PC-9 (cell line): ENCODE results near the gene RBBP4. TPM values are rescaled to one million over a fixed set of nuclear protein-coding genes. Genes with fewer than 3 reads are reported as not detected.
A peak's percentile ranks its signal among the peaks of the same experiment; 100 is the strongest.

ENCODE experiments used
- BruUV-seq: library from RNA; stranded (reverse); fragments of 400-500 nt; replicated peaks from 2 replicates; lab custom pipeline; 2021; lab: Mats Ljungman, UMichigan
- CTCF ChIA-PET: fragments of 300-600 bp; sonication (Branson Sonifier 250); formaldehyde crosslinking; loops from one replicate; lab custom pipeline; 2022; ENCODE audit warnings: antibody characterized with exemption; lab: Charles Lee
- POLR2A ChIA-PET: fragments of 300-600 bp; sonication (Branson Sonifier 250); formaldehyde crosslinking; loops from one replicate; lab custom pipeline; 2022; ENCODE audit warnings: antibody characterized with exemption; ENCODE audit not compliant: unreplicated experiment; lab: Charles Lee
- DNase-seq, 2 experiments: peaks; one replicate each; pipeline versions ENCODE4 v3.0.0 to v3.0.0-alpha.2; 2015 to 2022; ENCODE audit warnings: mixed read lengths in 1 of 2
- H2AFZ ChIP-seq: fragments of 200-600 bp; sonication (generic); 2 replicates; pipeline ENCODE4 v1.8.1; 2017; ENCODE audit warnings: antibody characterized with exemption
- H3F3A ChIP-seq: fragments of 200-600 bp; sonication (generic); 2 replicates; pipeline ENCODE4 v1.8.1; 2017; ENCODE audit warnings: antibody characterized with exemption, mild to moderate bottlenecking, low read depth; ENCODE audit not compliant: insufficient read depth
- H3K27ac ChIP-seq: fragments of 200-600 bp; sonication (generic); 2 replicates; pipeline ENCODE4 v1.6.1; 2016; ENCODE audit warnings: mixed run types
- H3K27me3 ChIP-seq: fragments of 200-600 bp; sonication (generic); 2 replicates; pipeline ENCODE4 v1.6.1; 2016; ENCODE audit warnings: low read depth, mixed run types; ENCODE audit not compliant: insufficient read depth
- H3K36me3 ChIP-seq: fragments of 200-600 bp; sonication (generic); 2 replicates; pipeline ENCODE4 v1.6.1; 2016; ENCODE audit warnings: low read depth, mixed run types
- H3K4me1 ChIP-seq: fragments of 200-600 bp; sonication (generic); replicated peaks from 2 replicates; pipeline ENCODE4 v1.6.1; 2016; ENCODE audit warnings: mixed run types; ENCODE audit not compliant: insufficient read depth
- H3K4me2 ChIP-seq: fragments of 200-600 bp; sonication (generic); 2 replicates; pipeline ENCODE4 v1.6.1; 2017; ENCODE audit warnings: mixed run types
- H3K4me3 ChIP-seq: fragments of 200-600 bp; sonication (generic); 2 replicates; pipeline ENCODE4 v1.6.1; 2016; ENCODE audit warnings: mixed run types
- H3K79me2 ChIP-seq: fragments of 200-600 bp; sonication (generic); 2 replicates; pipeline ENCODE4 v1.6.1; 2017; ENCODE audit warnings: low read depth, mixed run types
- H3K9me2 ChIP-seq: fragments of 200-600 bp; sonication (generic); 2 replicates; pipeline ENCODE4 v1.8.1; 2017; ENCODE audit warnings: mild to moderate bottlenecking; ENCODE audit not compliant: insufficient read depth
- H3K9me3 ChIP-seq: fragments of 200-600 bp; sonication (generic); 2 replicates; pipeline ENCODE4 v1.8.1; 2016; ENCODE audit warnings: low read depth; ENCODE audit not compliant: insufficient read depth
- H4K20me1 ChIP-seq: fragments of 200-600 bp; sonication (generic); 2 replicates; pipeline ENCODE4 v1.8.1; 2017; ENCODE audit not compliant: insufficient read depth
- EZH2 ChIP-seq: fragments of 200-600 bp; sonication (generic); IDR thresholded peaks from 2 replicates; pipeline ENCODE4 v1.8.0; 2017; ENCODE audit warnings: antibody characterized with exemption, low read depth
- intact Hi-C: fragments of 100-400 bp; cut with micrococcal nuclease; formaldehyde crosslinking; loops from one replicate; pipeline ENCODE4 v1.10.0; 2022; ENCODE audit not compliant: unreplicated experiment
- total RNA-seq: library from RNA; stranded (reverse); gene quantifications from 2 replicates; pipeline ENCODE4 v1.2.3, GENCODE V29; 2021
- TF ChIP-seq, protein P1 (sequence below): fragments of 200-600 bp; sonication (generic); conservative IDR thresholded peaks from 2 replicates; pipeline ENCODE4 v1.6.1; 2017; ENCODE audit warnings: mixed run types, antibody characterized with exemption, mild to moderate bottlenecking, moderate library complexity

RBBP4 gene
- total RNA-seq, 1 experiment from 2014 or later, result 206 TPM

- Histone ChIP-seq H2AFZ (no peak overlapping the region), H3K4me3 (no peak overlapping the region), H3K4me1 (peaks cover 25% of the 10 kb centered on the region), H3K27ac (no peak overlapping the region), H3K27me3 (no peaks in the 10 kb centered on the region), H3K9me2 (no peaks in the 10 kb centered on the region), H3K4me2 (peak overlapping the region; percentile 99; the same call in 1 of the 2 replicates), H3K36me3 (peaks cover 8% of the 10 kb centered on the region; the same call in 1 of the 2 replicates), H3F3A (peaks cover 7% of the 10 kb centered on the region; the same call in 1 of the 2 replicates), H3K79me2 (peaks cover 66% of the 10 kb centered on the region), H3K9me3 (no peaks in the 10 kb centered on the region), H4K20me1 (0 out of 2 replicates have a peak, but pooled peaks cover 11% of the 10 kb centered on the region)
- BruUV-seq, result no TSS peak
- no peak for DNase-seq
- intact Hi-C loops, result no loop called here
- ChIA-PET CTCF (no interaction called here), POLR2A (no interaction called here)
- no peak for TF ChIP-seq EZH2
- TF ChIP-seq, protein P1, sequence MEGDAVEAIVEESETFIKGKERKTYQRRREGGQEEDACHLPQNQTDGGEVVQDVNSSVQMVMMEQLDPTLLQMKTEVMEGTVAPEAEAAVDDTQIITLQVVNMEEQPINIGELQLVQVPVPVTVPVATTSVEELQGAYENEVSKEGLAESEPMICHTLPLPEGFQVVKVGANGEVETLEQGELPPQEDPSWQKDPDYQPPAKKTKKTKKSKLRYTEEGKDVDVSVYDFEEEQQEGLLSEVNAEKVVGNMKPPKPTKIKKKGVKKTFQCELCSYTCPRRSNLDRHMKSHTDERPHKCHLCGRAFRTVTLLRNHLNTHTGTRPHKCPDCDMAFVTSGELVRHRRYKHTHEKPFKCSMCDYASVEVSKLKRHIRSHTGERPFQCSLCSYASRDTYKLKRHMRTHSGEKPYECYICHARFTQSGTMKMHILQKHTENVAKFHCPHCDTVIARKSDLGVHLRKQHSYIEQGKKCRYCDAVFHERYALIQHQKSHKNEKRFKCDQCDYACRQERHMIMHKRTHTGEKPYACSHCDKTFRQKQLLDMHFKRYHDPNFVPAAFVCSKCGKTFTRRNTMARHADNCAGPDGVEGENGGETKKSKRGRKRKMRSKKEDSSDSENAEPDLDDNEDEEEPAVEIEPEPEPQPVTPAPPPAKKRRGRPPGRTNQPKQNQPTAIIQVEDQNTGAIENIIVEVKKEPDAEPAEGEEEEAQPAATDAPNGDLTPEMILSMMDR, result no peak
These were observed 3.5 kb upstream of the RBBP4 start for GRCh38 chr1:32647308-32648134.

GRCh38 chr1:32650248-32650751 is 708 bp upstream of the RBBP4 start, which contains the start of gene ZBTB8OS:
Gene ZBTB8OS (minus strand): TSS chr1:32650550. CDS start chr1:32650529, 21 bp downstream.
- TF ChIP-seq EZH2, result no peak
- TF ChIP-seq, protein P1, result no peak
- H3K27ac ChIP-seq, result peak within 1 kb of the TSS; percentile 96
- intact Hi-C loops, result loop anchor here (5.0 kb wide), 3 partner anchors 113 to 248 kb away; partner anchors contain the start of gene ZBTB8A
- H3F3A ChIP-seq, result peaks cover 24% of the 10 kb centered on the region; the same call in 1 of the 2 replicates
- BruUV-seq, result TSS peak; percentile 58
- H3K4me3 ChIP-seq, result peak within 1 kb of the TSS; percentile 81
- H2AFZ ChIP-seq, result peak within 1 kb of the TSS; percentile 90
- peaks cover 33% of the 10 kb centered on the region for H3K4me1 ChIP-seq
- H3K79me2 ChIP-seq, result peaks cover 83% of the 10 kb centered on the region
- no peaks in the 10 kb centered on the region for H3K9me2 ChIP-seq
- peak within 1 kb of the TSS; percentile 99 for H3K4me2 ChIP-seq
- no peaks in the 10 kb centered on the region for H3K9me3 ChIP-seq
- no peaks in the 10 kb centered on the region for H3K27me3 ChIP-seq
- peak; percentile 80 to 88 for DNase-seq
- ChIA-PET POLR2A (interaction anchor here (0.7 kb wide), 1 partner anchor 960 kb away, joined by 5 read pairs; no protein-coding TSS in a partner anchor), CTCF (interaction anchor here (1.6 kb wide), 1 partner anchor 130 kb away, joined by 6 read pairs; no protein-coding TSS in a partner anchor)
- H3K36me3 ChIP-seq, result peaks cover 28% of the 10 kb centered on the region
- H4K20me1 ChIP-seq, result peaks cover 15% of the 10 kb centered on the region; the same call in 1 of the 2 replicates

DNA sequence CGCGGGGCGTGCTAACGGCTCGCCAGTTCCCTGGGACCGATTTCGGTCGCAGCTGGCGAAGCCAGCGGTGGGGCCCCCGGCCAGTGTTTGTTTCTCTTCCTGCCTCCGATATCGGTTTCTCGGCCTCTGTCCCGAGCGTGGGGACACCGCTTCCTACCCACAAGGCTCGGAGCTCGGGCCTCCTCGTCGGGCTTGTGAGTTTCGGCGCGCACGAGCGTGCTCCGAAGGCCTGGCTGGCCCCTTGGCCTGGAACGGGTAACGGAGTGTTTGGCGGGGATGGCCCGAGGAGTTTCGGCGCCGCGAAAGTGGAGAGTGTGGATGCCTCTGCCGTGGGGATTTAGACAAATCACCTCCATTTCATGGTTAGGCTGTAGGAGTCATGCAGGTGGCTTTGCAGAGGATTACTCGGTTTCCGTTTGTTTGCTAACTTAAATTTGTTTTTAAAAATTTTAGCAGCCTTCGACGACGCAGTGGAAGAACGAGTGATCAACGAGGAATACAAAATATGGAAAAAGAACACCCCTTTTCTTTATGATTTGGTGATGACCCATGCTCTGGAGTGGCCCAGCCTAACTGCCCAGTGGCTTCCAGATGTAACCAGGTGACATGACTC is 559 bp downstream of the RBBP4 start:
- H3K4me2 ChIP-seq, result peak overlapping the region; percentile 99
- POLR2A ChIA-PET, result interaction anchor here (0.6 to 0.7 kb wide), 3 partner anchors 14 to 378 kb away, joined by 3 to 6 read pairs (median 3); no protein-coding TSS in a partner anchor
- H3K27ac ChIP-seq, result peak overlapping the region; percentile 67
- DNase-seq, result no peak
- H3K4me3 ChIP-seq, result peak overlapping the region; percentile 81
- no TSS peak for BruUV-seq
- peaks cover 33% of the 10 kb centered on the region for H3K4me1 ChIP-seq
- H4K20me1 ChIP-seq, result peaks cover 24% of the 10 kb centered on the region
- H3K9me2 ChIP-seq, result no peaks in the 10 kb centered on the region
- CTCF ChIA-PET, result interaction anchor here (0.6 to 1.6 kb wide), 2 partner anchors 131 to 215 kb away, joined by 3 to 6 read pairs; no protein-coding TSS in a partner anchor
- peak overlapping the region; percentile 83 for H2AFZ ChIP-seq
- peaks cover 38% of the 10 kb centered on the region for H3K36me3 ChIP-seq
- peaks cover 34% of the 10 kb centered on the region; the same call in 1 of the 2 replicates for H3F3A ChIP-seq
- H3K9me3 ChIP-seq, result no peaks in the 10 kb centered on the region
- H3K27me3 ChIP-seq, result no peaks in the 10 kb centered on the region
- peaks cover 85% of the 10 kb centered on the region for H3K79me2 ChIP-seq
- no peak for TF ChIP-seq EZH2
- TF ChIP-seq, protein P1, result no peak
- intact Hi-C loops, result loop anchor here (1.0 to 5.0 kb wide), 4 partner anchors 114 to 249 kb away; partner anchors contain the start of genes S100PBP, YARS1 and ZBTB8A
